HG03575 (cell line): Measurements from ENCODE around the gene ZNF322.

Experiments
- ATAC-seq: cut with Tn5 transposase; IDR thresholded peaks from one replicate; pipeline ENCODE4 v1.9.1; 2021; ENCODE audit not compliant: unreplicated experiment, insufficient number of reproducible peaks, low FRiP score; ENCODE audit errors: extremely low read depth

The ZNF322 gene

GRCh38 chr6:26624557-26624956 lies 35.0 kb downstream of the ZNF322 start:
- no peak for ATAC-seq

DNA sequence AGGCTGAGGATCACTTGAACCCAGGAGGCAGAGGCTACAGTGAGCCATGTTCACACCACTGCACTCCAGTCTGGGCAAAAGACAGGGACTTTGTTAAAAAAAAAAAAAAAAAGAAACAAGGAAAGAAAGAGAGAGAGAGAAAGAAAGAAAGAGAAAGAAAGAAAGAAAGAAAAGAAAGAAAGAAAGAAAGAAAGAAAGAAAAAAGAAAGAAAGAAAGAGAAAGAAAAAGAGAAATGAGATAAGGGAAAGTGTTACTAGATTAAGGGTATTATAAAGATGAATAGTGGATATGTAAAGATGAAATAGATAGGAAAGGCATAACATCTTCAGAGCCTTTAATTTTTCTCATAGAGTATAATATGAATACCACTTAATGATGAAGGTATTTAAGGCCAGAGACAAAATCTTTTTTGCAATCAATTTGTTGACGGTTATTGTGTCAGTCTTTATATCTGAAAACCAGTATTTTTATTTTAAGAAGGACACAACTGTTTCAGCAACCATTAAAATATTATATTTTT lies 36.1 kb downstream of the ZNF322 start:
- no peak for ATAC-seq

GRCh38 chr6:26613689-26614683 lies 45.6 kb downstream of the ZNF322 start:
- ATAC-seq: no peak

DNA sequence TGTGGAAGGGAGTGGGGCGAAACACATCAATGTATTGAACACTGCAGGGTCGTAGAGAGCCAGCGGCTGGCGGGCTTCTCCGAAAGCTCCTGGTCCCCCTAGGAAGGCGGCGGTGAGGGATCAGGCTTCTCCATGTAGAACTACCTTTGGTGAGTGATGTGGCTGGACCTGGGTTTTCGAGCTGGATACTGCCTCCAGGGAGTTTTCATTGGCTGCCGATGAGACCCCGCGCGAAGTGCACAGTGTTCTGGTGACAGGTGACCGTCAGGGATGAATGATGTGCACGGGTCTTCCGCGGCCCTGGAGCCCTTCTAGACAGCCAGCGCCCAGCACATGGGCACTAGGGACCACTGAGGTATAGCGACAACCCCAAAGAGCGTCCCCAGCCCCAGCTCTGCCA lies 46.3 kb downstream of the ZNF322 start:
- no peak for ATAC-seq

DNA sequence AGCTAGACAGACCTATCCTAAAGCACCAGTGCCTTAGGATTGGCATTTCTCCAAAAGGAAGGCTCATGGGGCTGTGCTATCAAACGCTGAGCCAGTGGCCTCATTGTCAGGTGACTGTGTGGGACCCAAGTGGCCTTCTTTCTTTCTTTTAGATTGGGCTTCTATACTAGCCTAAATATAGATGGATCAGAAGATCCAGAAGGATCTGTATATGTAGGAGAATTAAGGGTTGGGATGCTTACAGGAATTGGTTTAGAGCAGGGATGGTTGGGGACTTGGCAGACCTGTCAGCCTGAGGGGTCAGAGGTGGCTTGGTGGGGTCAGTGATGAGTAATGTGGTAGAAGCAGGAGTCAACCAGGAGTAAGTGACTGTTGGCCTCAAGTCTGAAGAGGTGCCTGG lies 47.9 kb downstream of the ZNF322 start:
- no peak for ATAC-seq

DNA sequence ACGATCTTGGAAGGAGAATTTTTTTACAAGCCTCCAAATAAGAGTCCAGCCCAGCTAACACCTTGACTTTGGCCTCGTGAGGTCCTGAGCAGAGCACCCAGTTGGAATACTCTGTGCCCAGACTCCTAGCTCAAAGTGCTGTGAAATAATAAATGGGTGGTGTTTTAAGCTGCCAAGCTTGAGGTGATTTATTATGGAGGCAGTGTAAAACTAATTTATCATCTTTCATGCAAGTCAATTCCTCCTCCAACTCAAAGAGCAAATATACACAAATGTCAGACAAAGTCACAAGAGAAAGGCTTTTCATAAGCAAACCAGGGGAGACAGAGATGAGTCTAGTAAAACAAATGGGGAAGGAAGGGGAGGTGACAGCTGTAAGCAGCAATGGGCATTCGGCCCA lies 50.1 kb downstream of the ZNF322 start:
- no peak for ATAC-seq

GRCh38 chr6:26607434-26608230 lies 51.9 kb downstream of the ZNF322 start:
- ATAC-seq: no peak

GRCh38 chr6:26604797-26605196 lies 54.7 kb downstream of the ZNF322 start:
- ATAC-seq: no peak

DNA sequence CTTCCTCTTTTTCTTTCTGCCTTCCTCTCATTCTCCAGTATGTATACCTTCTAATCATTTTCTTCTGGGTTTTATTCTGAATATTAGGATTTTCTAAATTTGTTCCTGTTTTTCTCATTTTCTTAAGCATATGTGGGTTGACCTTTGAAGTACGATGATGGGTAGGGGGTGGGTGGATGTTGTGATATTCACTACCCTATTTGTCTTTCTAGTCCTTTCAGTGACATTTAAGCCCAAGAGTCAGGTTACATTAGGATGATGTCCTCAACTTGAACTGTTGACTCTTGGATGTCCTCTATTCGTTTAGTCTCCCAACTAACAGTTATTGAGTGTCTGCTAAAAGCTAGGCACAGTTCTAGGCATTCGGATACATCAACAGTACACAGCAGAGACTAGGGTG lies 55.5 kb downstream of the ZNF322 start:
- no peak for ATAC-seq

DNA sequence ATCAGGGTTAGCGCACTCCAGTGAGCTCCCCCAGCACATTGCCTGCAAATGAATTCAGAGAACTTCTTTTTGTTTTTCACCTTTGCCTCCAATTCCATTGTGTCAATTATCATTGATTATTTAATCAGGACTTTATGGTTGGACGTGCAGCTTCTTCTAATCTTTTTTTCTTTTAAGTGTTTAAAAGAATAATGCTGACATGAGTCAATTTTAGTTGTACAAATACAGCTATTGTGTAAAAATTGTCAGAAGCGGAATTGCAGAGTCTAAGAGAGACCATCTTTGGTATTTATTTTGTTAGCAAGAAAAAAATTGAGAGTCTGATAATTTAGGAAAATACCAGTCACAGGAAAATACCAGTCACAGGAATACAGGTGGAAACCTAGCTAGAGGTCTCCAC lies 57.3 kb downstream of the ZNF322 start:
- no peak for ATAC-seq

- no peak for ATAC-seq
Observed at GRCh38 chr6:26600759-26601158, 58.8 kb downstream of the ZNF322 start.

GRCh38 chr6:26599591-26599990 lies 60.0 kb downstream of the ZNF322 start:
- ATAC-seq: no peak

GRCh38 chr6:26599134-26599533 lies 60.4 kb downstream of the ZNF322 start:
- ATAC-seq: no peak

GRCh38 chr6:26598267-26598666 lies 61.3 kb downstream of the ZNF322 start:
- no peak for ATAC-seq

DNA sequence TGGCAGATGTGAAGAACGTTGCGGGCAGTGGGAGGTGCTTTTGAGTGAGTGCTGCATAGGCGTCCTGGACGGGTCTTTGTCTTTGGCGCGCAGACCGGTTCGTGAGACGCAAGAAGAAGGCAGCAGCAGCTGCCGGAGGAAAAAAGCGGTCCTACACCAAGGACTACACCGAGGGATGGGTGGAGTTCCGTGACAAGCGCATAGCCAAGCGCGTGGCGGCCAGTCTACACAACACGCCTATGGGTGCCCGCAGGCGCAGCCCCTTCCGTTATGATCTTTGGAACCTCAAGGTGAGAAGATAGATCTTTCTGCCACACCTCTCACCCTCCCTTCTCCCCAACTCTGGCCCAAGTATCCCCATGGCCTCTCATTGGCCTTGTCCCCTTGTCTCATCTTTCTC lies 61.7 kb downstream of the ZNF322 start:
- no peak for ATAC-seq

DNA sequence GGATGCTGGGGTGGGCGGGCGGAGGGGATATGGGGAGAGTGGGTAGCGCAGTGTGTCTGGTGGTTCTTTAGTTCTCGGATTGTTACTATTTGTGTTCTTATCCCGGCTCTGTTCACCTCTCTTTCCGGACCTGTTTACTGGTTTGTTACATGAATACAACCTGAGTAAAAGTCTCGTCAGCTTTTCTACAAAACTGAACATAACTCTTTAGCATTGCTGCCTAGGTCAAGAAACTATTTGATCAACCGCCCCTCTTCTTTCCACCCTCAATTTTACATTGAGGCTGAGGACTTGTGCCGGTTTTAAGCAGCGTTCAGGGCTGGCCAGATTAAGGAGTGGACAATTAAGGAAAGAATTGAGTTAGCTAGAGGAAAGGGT lies 62.2 kb downstream of the ZNF322 start:
- ATAC-seq: no peak

- ATAC-seq: no peak
Observed at GRCh38 chr6:26596579-26597388, 62.8 kb downstream of the ZNF322 start, which contains the start of gene ABT1. TSS of gene ABT1 (plus strand) at chr6:26596953. CDS start at chr6:26596983, 30 bp downstream.

GRCh38 chr6:26595669-26596269 lies 63.8 kb downstream of the ZNF322 start:
- no peak for ATAC-seq
